ENCODE measurements around the gene MARCHF10.

DNA sequence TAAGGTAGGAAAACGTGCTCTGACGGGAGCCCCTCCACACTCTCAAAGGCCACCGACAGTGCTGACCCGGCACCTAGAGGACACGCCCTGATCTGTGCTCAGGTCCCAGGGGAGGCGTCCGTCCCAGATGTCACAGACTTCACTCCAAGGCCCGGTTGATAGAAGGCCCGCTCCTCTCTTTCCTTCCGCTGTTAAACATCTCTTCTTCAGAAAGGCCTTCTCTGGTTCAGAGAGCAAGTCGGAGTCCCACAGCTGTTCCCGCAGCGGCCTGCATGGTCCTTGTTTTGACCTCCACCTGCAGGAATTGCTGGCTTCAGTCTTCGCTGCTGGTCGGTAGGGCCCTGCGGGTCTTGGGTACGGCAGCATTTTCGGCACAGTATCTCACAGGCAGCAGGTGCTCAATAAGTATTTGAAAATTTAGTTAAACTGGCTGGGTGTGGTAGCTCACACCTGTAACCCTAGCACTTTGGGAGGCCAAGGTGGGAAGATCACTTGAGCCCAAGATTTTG is 92.2 kb downstream of the MARCHF10 start:
- TF ChIP-seq, protein P1, sequence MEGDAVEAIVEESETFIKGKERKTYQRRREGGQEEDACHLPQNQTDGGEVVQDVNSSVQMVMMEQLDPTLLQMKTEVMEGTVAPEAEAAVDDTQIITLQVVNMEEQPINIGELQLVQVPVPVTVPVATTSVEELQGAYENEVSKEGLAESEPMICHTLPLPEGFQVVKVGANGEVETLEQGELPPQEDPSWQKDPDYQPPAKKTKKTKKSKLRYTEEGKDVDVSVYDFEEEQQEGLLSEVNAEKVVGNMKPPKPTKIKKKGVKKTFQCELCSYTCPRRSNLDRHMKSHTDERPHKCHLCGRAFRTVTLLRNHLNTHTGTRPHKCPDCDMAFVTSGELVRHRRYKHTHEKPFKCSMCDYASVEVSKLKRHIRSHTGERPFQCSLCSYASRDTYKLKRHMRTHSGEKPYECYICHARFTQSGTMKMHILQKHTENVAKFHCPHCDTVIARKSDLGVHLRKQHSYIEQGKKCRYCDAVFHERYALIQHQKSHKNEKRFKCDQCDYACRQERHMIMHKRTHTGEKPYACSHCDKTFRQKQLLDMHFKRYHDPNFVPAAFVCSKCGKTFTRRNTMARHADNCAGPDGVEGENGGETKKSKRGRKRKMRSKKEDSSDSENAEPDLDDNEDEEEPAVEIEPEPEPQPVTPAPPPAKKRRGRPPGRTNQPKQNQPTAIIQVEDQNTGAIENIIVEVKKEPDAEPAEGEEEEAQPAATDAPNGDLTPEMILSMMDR (conservative IDR thresholded peaks at IDR 0.05; ENCODE audit: low read depth, low read length): no peak
- TF ChIP-seq POLR2A (IDR thresholded peaks at IDR 0.05; ENCODE audit: low read depth, low read length): no peak
- no peak for TF ChIP-seq CEBPB (IDR thresholded peaks at IDR 0.05; ENCODE audit: low read depth, low read length)
- no peak for TF ChIP-seq RAD21 (IDR thresholded peaks at IDR 0.05; ENCODE audit: low read length)
- TF ChIP-seq, protein P2, sequence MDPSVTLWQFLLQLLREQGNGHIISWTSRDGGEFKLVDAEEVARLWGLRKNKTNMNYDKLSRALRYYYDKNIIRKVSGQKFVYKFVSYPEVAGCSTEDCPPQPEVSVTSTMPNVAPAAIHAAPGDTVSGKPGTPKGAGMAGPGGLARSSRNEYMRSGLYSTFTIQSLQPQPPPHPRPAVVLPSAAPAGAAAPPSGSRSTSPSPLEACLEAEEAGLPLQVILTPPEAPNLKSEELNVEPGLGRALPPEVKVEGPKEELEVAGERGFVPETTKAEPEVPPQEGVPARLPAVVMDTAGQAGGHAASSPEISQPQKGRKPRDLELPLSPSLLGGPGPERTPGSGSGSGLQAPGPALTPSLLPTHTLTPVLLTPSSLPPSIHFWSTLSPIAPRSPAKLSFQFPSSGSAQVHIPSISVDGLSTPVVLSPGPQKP (IDR thresholded peaks at IDR 0.05; ENCODE audit: borderline replicate concordance, low read depth, low read length): no peak
- TF ChIP-seq RFX5 (IDR thresholded peaks at IDR 0.05; ENCODE audit: low read depth, low read length): no peak
- TF ChIP-seq RCOR1 (IDR thresholded peaks at IDR 0.05; ENCODE audit: insufficient replicate concordance, low read length): no peak
- TF ChIP-seq MAZ (IDR thresholded peaks at IDR 0.05; ENCODE audit: borderline replicate concordance, low read depth, low read length): no peak
- no peak for TF ChIP-seq SMC3 (IDR thresholded peaks at IDR 0.05; ENCODE audit: low read depth, low read length)
- TF ChIP-seq MXI1 (IDR thresholded peaks at IDR 0.05; ENCODE audit: borderline replicate concordance, low read depth, low read length): no peak
- TF ChIP-seq, protein P3, sequence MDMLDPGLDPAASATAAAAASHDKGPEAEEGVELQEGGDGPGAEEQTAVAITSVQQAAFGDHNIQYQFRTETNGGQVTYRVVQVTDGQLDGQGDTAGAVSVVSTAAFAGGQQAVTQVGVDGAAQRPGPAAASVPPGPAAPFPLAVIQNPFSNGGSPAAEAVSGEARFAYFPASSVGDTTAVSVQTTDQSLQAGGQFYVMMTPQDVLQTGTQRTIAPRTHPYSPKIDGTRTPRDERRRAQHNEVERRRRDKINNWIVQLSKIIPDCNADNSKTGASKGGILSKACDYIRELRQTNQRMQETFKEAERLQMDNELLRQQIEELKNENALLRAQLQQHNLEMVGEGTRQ (IDR thresholded peaks at IDR 0.05; ENCODE audit: low read depth, low read length): no peak
- no peak for TF ChIP-seq BHLHE40 (IDR thresholded peaks at IDR 0.05; ENCODE audit: low read depth, low read length)
- TF ChIP-seq NFE2L2 (IDR thresholded peaks at IDR 0.05; ENCODE audit: low read depth, low read length): no peak
- no peak for TF ChIP-seq MAFK (IDR thresholded peaks at IDR 0.05; ENCODE audit: low read depth, low read length)

Data from IMR-90 (cell line).